GM18517 (cell line): Measurements from ENCODE around the gene RPP25L.

Experiments used
- ATAC-seq: cut with Tn5 transposase; IDR thresholded peaks from one replicate; pipeline ENCODE4 v1.9.1; 2021; ENCODE audit warnings: mild to moderate bottlenecking, moderate library complexity; ENCODE audit not compliant: unreplicated experiment

Gene RPP25L

GRCh38 chr9:34612788-34613390 lies 992 bp upstream of the RPP25L start:
- no peak for ATAC-seq

GRCh38 chr9:34611251-34611810 lies 566 bp downstream of the RPP25L start:
- no peak for ATAC-seq

- no peak for ATAC-seq
These were observed 1.3 kb downstream of the RPP25L start for GRCh38 chr9:34610434-34611206.

GRCh38 chr9:34607331-34607730 lies 4.6 kb downstream of the RPP25L start:
- ATAC-seq, result no peak

- ATAC-seq, result no peak
These were observed 5.0 kb downstream of the RPP25L start for GRCh38 chr9:34606905-34607304.

GRCh38 chr9:34606190-34606589 lies 5.7 kb downstream of the RPP25L start:
- ATAC-seq, result no peak

GRCh38 chr9:34603610-34604231 lies 8.2 kb downstream of the RPP25L start:
- peak; percentile 74 for ATAC-seq

GRCh38 chr9:34601937-34602573 lies 9.8 kb downstream of the RPP25L start:
- ATAC-seq, result no peak

GRCh38 chr9:34600908-34601307 lies 11.0 kb downstream of the RPP25L start:
- no peak for ATAC-seq

- ATAC-seq, result no peak
These were observed 12.4 kb downstream of the RPP25L start for GRCh38 chr9:34599546-34599945.

GRCh38 chr9:34594177-34594576 lies 17.7 kb downstream of the RPP25L start:
- no peak for ATAC-seq

- no peak for ATAC-seq
These were observed 18.8 kb downstream of the RPP25L start for GRCh38 chr9:34592895-34593601.

- ATAC-seq, result no peak
These were observed 19.7 kb downstream of the RPP25L start for GRCh38 chr9:34591917-34592866.

GRCh38 chr9:34591248-34591916 lies 20.5 kb downstream of the RPP25L start:
- ATAC-seq, result no peak

- ATAC-seq, result no peak
These were observed 21.3 kb downstream of the RPP25L start for GRCh38 chr9:34590381-34591247.

GRCh38 chr9:34589636-34590380 lies 22.1 kb downstream of the RPP25L start, which contains the start of gene CNTFR:
TSS of gene CNTFR (minus strand) at chr9:34589724. CDS start at chr9:34568981, 20,743 bp downstream.
- ATAC-seq, result no peak
